ENCODE measurements around the gene IPO8. TPM values are rescaled to one million over a fixed set of nuclear protein-coding genes. Genes with fewer than 3 reads are reported as not detected.
"Not testable (repeated sequence)": the region's sequence is repeated elsewhere in the genome, so short reads cannot be mapped to it uniquely, and the experiment has no call there.

The IPO8 gene
- total RNA-seq, 1 donor from 2014 or later = 53.9 TPM

DNA sequence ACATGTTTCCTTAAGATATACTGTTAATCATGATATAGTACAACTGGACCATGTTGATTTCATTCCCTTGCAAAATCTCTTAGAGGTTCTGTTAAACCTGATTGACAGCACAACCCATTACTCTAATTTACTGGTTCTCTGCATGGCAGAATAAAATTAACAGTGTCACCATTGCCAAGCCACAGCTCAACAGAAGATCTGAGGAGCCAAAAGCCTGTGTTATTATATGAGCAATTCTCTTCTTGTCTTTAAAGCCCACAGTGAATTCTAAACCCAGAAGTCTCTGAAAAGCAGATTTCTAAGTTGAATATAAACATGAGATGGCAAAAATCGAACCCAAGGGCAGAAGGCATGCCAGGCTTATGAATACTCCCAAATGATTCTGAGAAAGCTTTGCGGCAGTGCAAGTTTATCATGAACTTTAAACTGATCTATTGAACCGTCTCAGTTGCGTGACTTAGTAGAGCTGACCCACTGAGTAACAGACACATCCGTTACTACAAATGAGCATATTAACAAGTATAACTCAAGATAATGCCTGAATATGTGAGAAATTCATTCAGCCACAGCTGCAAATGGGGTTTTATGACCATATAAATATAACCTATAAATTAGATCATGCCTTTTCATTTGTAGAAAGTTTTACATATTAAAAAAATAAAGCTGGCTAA lies 78.2 kb downstream of the IPO8 start:
- Mint-ChIP-seq H3K4me1 (ENCODE audit: unreplicated experiment) (no peaks in the 10 kb centered on the region), H3K4me3 (no peak overlapping the region)
- DNase-seq (ENCODE audit: extremely low spot score, unreplicated experiment) = no peak

GRCh38 chr12:30614031-30614430 lies 81.6 kb downstream of the IPO8 start:
- Mint-ChIP-seq H3K27me3 (no peaks in the 10 kb centered on the region), H3K4me1 (ENCODE audit: unreplicated experiment) (no peaks in the 10 kb centered on the region), H3K4me3 (no peak overlapping the region), H3K9me3 (no peaks in the 10 kb centered on the region), H3K36me3 (no peaks in the 10 kb centered on the region), H3K27ac (peak overlapping the region; percentile 27)
- DNase-seq (ENCODE audit: extremely low spot score, unreplicated experiment) = no peak
- no peak for TF ChIP-seq CTCF (conservative IDR thresholded peaks at IDR 0.05)

More for the DNA sequence above, 78.2 kb downstream of the IPO8 start:
- no peaks in the 10 kb centered on the region for H3K27me3 Mint-ChIP-seq
- peaks cover 3% of the 10 kb centered on the region for H3K9me3 Mint-ChIP-seq
- peaks cover 3% of the 10 kb centered on the region for H3K36me3 Mint-ChIP-seq
- H3K27ac Mint-ChIP-seq = no peak overlapping the region
- no peak for TF ChIP-seq CTCF (conservative IDR thresholded peaks at IDR 0.05)

DNA sequence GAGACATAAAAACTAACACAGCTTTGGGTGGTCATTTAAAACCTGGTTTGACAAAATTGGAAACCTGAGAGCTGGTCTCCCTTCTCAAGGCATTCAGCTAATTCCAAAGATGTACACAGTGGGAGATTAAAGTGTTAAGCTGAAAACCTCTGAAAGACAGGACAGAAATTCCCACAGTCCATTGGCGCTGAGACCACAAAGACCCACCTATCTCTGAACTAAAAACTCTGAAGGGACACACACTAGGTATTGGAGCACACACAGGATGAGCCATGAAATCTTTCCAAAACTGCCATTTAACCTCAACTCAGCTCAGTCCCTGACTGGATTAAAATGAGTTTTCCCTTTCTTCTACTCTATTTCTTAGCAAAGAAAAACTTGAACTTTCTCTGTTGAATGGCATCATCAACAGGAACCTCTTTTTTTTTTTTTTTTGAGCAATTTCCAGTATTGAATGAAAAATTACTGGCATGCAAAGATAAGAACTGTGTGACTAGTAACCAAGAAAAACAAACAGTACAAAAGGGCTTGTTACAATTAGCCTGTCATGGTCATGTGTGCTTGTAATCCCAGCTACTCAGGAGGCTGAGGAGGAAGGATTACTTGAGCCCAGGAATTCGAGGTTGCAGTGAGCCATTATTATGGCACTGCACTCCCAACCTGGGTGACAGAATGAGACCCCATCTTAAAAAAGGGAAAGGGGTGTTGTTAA lies 82.4 kb downstream of the IPO8 start:
- H3K4me3 Mint-ChIP-seq = no peak overlapping the region
- no peaks in the 10 kb centered on the region for H3K9me3 Mint-ChIP-seq
- H3K4me1 Mint-ChIP-seq (ENCODE audit: unreplicated experiment) = no peaks in the 10 kb centered on the region
- peak overlapping the region; percentile 27 for H3K27ac Mint-ChIP-seq
- H3K36me3 Mint-ChIP-seq = no peaks in the 10 kb centered on the region
- TF ChIP-seq CTCF (conservative IDR thresholded peaks at IDR 0.05) = no peak
- no peaks in the 10 kb centered on the region for H3K27me3 Mint-ChIP-seq
- no peak for DNase-seq (ENCODE audit: extremely low spot score, unreplicated experiment)

GRCh38 chr12:30610718-30611117 lies 85.0 kb downstream of the IPO8 start:
- TF ChIP-seq CTCF (conservative IDR thresholded peaks at IDR 0.05) = no peak
- H3K9me3 Mint-ChIP-seq = no peaks in the 10 kb centered on the region
- H3K27ac Mint-ChIP-seq = no peak overlapping the region
- H3K4me1 Mint-ChIP-seq (ENCODE audit: unreplicated experiment) = no peaks in the 10 kb centered on the region
- peaks cover 5% of the 10 kb centered on the region for H3K36me3 Mint-ChIP-seq
- DNase-seq (ENCODE audit: extremely low spot score, unreplicated experiment) = no peak
- H3K27me3 Mint-ChIP-seq = no peaks in the 10 kb centered on the region
- no peak overlapping the region for H3K4me3 Mint-ChIP-seq

DNA sequence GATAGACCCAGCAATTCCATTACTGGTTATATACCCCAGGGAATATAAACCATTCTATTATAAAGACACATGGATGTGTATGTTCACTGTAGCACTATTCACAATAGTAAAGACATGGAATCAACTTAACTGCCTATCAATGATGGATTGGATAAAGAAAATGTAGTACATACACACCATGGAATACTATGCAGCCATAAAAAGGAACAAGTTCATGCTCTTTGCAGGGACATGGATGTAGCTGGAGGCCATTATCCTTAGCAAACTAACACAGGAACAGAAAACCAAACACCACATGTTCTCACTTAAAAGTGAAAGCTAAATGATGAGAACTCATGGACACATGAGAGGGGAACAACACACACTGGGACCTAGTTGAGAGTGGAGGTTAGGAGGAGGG lies 85.8 kb downstream of the IPO8 start:
- H3K36me3 Mint-ChIP-seq; H3K4me3 Mint-ChIP-seq; DNase-seq (ENCODE audit: extremely low spot score, unreplicated experiment); H3K4me1 Mint-ChIP-seq (ENCODE audit: unreplicated experiment); H3K27ac Mint-ChIP-seq; H3K9me3 Mint-ChIP-seq; H3K27me3 Mint-ChIP-seq: not testable (repeated sequence)

GRCh38 chr12:30604302-30604701 lies 91.4 kb downstream of the IPO8 start:
- not testable (repeated sequence) for H3K27me3 Mint-ChIP-seq, H3K27ac Mint-ChIP-seq

More at GRCh38 chr12:30604302-30604701, 91.4 kb downstream of the IPO8 start:
- H3K9me3 Mint-ChIP-seq = peaks cover 13% of the 10 kb centered on the region
- H3K4me1 Mint-ChIP-seq (ENCODE audit: unreplicated experiment); DNase-seq (ENCODE audit: extremely low spot score, unreplicated experiment); H3K36me3 Mint-ChIP-seq; H3K4me3 Mint-ChIP-seq: not testable (repeated sequence)

Measured in type B pancreatic cell (in vitro differentiated cells).